Endodermal cell (in vitro differentiated cells): Measurements from ENCODE around the gene ELK4. TPM values are rescaled to one million over a fixed set of nuclear protein-coding genes. Genes with fewer than 3 reads are reported as not detected.

ENCODE experiments used
- DNase-seq: peaks from one replicate; pipeline ENCODE4 v3.0.0-alpha.2; 2017
- H3K27ac ChIP-seq: 2 replicates; pipeline ENCODE4 v1.5.1; 2013; ENCODE audit warnings: mild to moderate bottlenecking, low read depth, low read length, moderate library complexity
- H3K27me3 ChIP-seq: 2 replicates; pipeline ENCODE4 v1.6.1; 2013; ENCODE audit warnings: mild to moderate bottlenecking, low read length, moderate library complexity; ENCODE audit not compliant: insufficient read depth, control insufficient read depth, poor library complexity, severe bottlenecking
- H3K36me3 ChIP-seq: 2 replicates; pipeline ENCODE4 v1.7.0; 2013; ENCODE audit warnings: mild to moderate bottlenecking, low read length, moderate library complexity; ENCODE audit not compliant: control insufficient read depth, insufficient read depth
- H3K4me1 ChIP-seq: one replicate; pipeline ENCODE4 v1.7.0; 2013; ENCODE audit warnings: low read length; ENCODE audit not compliant: control insufficient read depth, insufficient read depth
- H3K4me3 ChIP-seq: 2 replicates; pipeline ENCODE4 v1.5.1; 2013; ENCODE audit warnings: mild to moderate bottlenecking, low read length, moderate library complexity
- H3K9ac ChIP-seq: 2 replicates; pipeline ENCODE4 v1.6.1; 2013; ENCODE audit warnings: mild to moderate bottlenecking, low read length, moderate library complexity; ENCODE audit not compliant: poor library complexity, severe bottlenecking; ENCODE audit errors: extremely low read depth
- H3K9me3 ChIP-seq: 2 replicates; pipeline ENCODE4 v1.6.1; 2013; ENCODE audit warnings: mild to moderate bottlenecking, low read length, moderate library complexity; ENCODE audit not compliant: control insufficient read depth
- H3K27ac Mint-ChIP-seq: 2 replicates; pipeline ENCODE4 v1.8.0; 2020; ENCODE audit warnings: mixed read lengths
- H3K27me3 Mint-ChIP-seq: 2 replicates; pipeline ENCODE4 v1.8.0; 2021; ENCODE audit warnings: mild to moderate bottlenecking, mixed read lengths; ENCODE audit not compliant: insufficient read depth
- H3K36me3 Mint-ChIP-seq: 2 replicates; pipeline ENCODE4 v1.8.0; 2020; ENCODE audit warnings: low read depth, mixed read lengths
- H3K4me1 Mint-ChIP-seq: 2 replicates; pipeline ENCODE4 v1.8.0; 2020; ENCODE audit warnings: mixed read lengths
- H3K4me3 Mint-ChIP-seq: 2 replicates; pipeline ENCODE4 v1.8.0; 2020; ENCODE audit warnings: mild to moderate bottlenecking, moderate library complexity, mixed read lengths
- H3K9me3 Mint-ChIP-seq: 2 replicates; pipeline ENCODE4 v1.8.0; 2020; ENCODE audit warnings: mild to moderate bottlenecking, mixed read lengths
- WGBS, 2 experiments: methylation state at CpG; one replicate each; pipeline versions ENCODE4 v1.1.5 to v1.1.7; 2013; ENCODE audit warnings: missing lambda C conversion rate in 2 of 2, mixed read lengths in 1 of 2; ENCODE audit not compliant: insufficient coverage in 1 of 2, insufficient read length in 1 of 2; 5-methylcytosine and 5-hydroxymethylcytosine counted together
- total RNA-seq, 2 donors: library from RNA; stranded (reverse); fragmentation: NEBNext Ultra II Directional in 1 of 2; extraction: Animal tissue kit (Norgen Biotek cat#: 25700) in 1 of 2; gene quantifications; 2 replicates in 1 of 2; 3 replicates in 1 of 2; pipeline ENCODE4 v1.2.1, GENCODE V29; 2021
- TF ChIP-seq, protein P1 (sequence below): fragments of 200-600 bp; sonication (generic); conservative IDR thresholded peaks from 2 replicates; pipeline ENCODE4 v1.5.0; 2021; ENCODE audit warnings: antibody characterized with exemption, mild to moderate bottlenecking

Gene ELK4
- total RNA-seq, 2 donors from 2014 or later: 29.6 to 41.6 TPM

DNA sequence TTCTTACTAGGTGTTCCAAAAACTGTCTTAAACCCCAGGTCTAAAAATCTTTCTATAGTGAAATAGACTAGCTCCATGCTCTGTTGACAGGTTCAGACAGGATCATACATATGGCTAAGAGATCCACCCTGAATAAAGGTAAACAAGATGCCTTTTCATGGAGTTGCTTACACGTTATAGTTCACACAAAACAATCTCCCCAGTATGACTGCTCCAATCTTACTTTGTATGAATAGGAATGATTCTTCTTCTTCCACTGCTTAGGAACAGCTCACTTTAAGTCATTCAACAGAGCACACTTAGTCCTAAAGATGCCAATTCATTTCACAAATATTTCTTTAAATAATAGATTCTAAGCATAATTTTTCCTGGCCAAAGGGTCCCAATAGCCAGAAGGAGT lies 16.0 kb downstream of the ELK4 start:
- no peak overlapping the region for H3K27ac Mint-ChIP-seq
- Histone ChIP-seq H3K4me1 (no peaks in the 10 kb centered on the region), H3K9me3 (no peaks in the 10 kb centered on the region), H3K27ac (no peak overlapping the region), H3K27me3 (no peaks in the 10 kb centered on the region), H3K36me3 (peaks cover 86% of the 10 kb centered on the region), H3K9ac (no peak overlapping the region), H3K4me3 (no peak overlapping the region)
- H3K9me3 Mint-ChIP-seq: no peaks in the 10 kb centered on the region
- H3K27me3 Mint-ChIP-seq: no peaks in the 10 kb centered on the region
- WGBS, 2 experiments: 83 to 100% methylated on average over 1 of the region's 1 CpG
- no peak for DNase-seq
- H3K4me3 Mint-ChIP-seq: no peak overlapping the region
- peaks cover 58% of the 10 kb centered on the region for H3K36me3 Mint-ChIP-seq
- H3K4me1 Mint-ChIP-seq: no peaks in the 10 kb centered on the region
- TF ChIP-seq, protein P1, sequence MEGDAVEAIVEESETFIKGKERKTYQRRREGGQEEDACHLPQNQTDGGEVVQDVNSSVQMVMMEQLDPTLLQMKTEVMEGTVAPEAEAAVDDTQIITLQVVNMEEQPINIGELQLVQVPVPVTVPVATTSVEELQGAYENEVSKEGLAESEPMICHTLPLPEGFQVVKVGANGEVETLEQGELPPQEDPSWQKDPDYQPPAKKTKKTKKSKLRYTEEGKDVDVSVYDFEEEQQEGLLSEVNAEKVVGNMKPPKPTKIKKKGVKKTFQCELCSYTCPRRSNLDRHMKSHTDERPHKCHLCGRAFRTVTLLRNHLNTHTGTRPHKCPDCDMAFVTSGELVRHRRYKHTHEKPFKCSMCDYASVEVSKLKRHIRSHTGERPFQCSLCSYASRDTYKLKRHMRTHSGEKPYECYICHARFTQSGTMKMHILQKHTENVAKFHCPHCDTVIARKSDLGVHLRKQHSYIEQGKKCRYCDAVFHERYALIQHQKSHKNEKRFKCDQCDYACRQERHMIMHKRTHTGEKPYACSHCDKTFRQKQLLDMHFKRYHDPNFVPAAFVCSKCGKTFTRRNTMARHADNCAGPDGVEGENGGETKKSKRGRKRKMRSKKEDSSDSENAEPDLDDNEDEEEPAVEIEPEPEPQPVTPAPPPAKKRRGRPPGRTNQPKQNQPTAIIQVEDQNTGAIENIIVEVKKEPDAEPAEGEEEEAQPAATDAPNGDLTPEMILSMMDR: no peak

DNA sequence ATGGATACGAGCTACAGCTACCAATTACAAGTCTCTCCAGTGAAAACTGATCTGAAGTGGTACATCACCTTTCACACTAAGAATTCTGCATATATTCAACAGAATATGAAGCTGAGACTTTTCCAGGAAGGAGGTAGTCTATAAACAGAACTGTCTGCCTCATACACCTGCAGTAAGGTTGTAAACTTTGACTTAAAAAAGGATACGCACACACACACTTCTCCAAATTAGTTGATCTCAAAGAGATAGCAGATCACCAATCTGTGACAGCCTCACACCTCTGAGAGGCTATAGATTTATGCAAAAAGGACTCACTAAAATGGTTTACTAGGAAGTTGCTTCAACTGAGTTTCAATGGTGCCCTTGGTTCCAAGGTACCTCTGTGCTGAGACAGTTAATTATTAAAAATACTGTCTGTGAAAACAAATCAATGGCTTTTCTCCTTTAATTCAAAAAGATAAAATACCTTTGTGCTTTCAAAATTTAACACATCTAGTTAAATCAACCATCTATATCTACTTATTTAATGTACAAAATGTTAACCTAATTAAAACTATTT lies 17.9 kb downstream of the ELK4 start:
- H3K36me3 ChIP-seq: peaks cover 80% of the 10 kb centered on the region
- TF ChIP-seq, protein P1: no peak
- H3K27me3 Mint-ChIP-seq: no peaks in the 10 kb centered on the region
- peaks cover 42% of the 10 kb centered on the region for H3K36me3 Mint-ChIP-seq
- no peaks in the 10 kb centered on the region for H3K27me3 ChIP-seq
- H3K27ac Mint-ChIP-seq: peak overlapping the region; percentile 39
- no peaks in the 10 kb centered on the region for H3K4me1 ChIP-seq
- WGBS, 2 experiments: 92 to 93% methylated on average over 2 of the region's 2 CpGs
- H3K4me3 ChIP-seq: no peak overlapping the region
- no peaks in the 10 kb centered on the region for H3K9me3 Mint-ChIP-seq
- no peak overlapping the region for H3K4me3 Mint-ChIP-seq
- no peaks in the 10 kb centered on the region for H3K9me3 ChIP-seq
- no peak for DNase-seq
- H3K27ac ChIP-seq: no peak overlapping the region
- peaks cover 4% of the 10 kb centered on the region for H3K4me1 Mint-ChIP-seq
- no peak overlapping the region for H3K9ac ChIP-seq

DNA sequence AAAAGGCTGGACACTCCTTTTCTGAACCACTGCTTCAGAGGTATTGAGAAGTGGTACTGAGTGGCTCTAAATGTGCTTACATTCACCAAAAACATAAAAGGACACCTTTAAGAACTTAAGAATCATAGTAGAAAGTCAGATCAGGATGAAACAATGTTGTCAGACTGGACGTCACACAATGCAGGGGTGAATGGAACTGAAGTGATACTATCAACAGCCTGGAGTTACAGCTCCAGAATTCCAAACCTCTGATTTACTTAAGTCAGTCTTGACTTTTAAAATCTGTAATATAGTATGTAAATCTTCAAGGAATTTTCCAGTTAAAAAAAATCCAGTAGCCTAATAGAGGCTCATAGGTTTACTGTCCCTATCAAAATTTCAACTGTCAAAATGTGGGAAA lies 19.3 kb downstream of the ELK4 start:
- H3K9ac ChIP-seq: no peak overlapping the region
- no peak overlapping the region for H3K4me3 Mint-ChIP-seq
- DNase-seq: no peak
- H3K4me1 Mint-ChIP-seq: peaks cover 4% of the 10 kb centered on the region
- H3K36me3 Mint-ChIP-seq: peaks cover 37% of the 10 kb centered on the region
- no peaks in the 10 kb centered on the region for H3K9me3 ChIP-seq
- H3K4me3 ChIP-seq: no peak overlapping the region
- WGBS, 2 experiments: 94 to 100% methylated on average over 1 of the region's 1 CpG
- TF ChIP-seq, protein P1: no peak
- H3K9me3 Mint-ChIP-seq: no peaks in the 10 kb centered on the region
- H3K27ac ChIP-seq: no peak overlapping the region
- no peaks in the 10 kb centered on the region for H3K27me3 ChIP-seq
- no peaks in the 10 kb centered on the region for H3K4me1 ChIP-seq
- H3K27me3 Mint-ChIP-seq: no peaks in the 10 kb centered on the region
- peak overlapping the region; percentile 46 for H3K27ac Mint-ChIP-seq
- peaks cover 77% of the 10 kb centered on the region for H3K36me3 ChIP-seq
